Dermis microvascular lymphatic vessel endothelial cell (primary cell): ENCODE measurements around the gene PRKN. TPM values are rescaled to one million over a fixed set of nuclear protein-coding genes. Genes with fewer than 3 reads are reported as not detected.
"Not testable (repeated sequence)": the region's sequence is repeated elsewhere in the genome, so short reads cannot be mapped to it uniquely, and the experiment has no call there.

ENCODE experiments used
- DNase-seq, 2 donors: peaks; one replicate each; pipeline versions ENCODE4 v3.0.0 to v3.0.0-alpha.2; 2010; ENCODE audit warnings: low read depth in 2 of 2
- total RNA-seq: library from RNA; depleted of rRNA; stranded (reverse); fragments of >200 nt; gene quantifications from 2 replicates; pipeline ENCODE4 v1.2.1, GENCODE V29; 2014

Gene PRKN
- total RNA-seq, 1 donor from 2014 or later: 0.39 TPM

DNA sequence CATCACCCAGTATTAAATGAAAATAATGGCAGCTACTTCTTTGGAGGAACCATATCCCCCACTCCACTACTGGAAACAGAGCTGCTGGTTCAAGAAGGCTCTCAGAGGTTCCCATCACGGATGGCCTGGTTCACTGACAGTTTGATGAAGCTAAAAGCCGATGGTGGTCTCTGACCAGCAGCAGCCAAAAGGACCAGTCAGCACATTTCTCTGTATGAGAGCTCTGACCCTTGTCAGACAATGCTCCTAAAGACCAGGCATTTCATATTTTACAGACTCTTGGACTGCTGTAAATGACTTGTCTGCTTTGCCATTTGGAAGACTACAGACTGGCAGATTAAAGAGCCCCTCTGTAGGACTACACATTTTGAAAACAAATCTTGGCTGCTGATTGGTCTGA, 16.6 kb downstream of the PRKN start:
- no peak for DNase-seq

DNA sequence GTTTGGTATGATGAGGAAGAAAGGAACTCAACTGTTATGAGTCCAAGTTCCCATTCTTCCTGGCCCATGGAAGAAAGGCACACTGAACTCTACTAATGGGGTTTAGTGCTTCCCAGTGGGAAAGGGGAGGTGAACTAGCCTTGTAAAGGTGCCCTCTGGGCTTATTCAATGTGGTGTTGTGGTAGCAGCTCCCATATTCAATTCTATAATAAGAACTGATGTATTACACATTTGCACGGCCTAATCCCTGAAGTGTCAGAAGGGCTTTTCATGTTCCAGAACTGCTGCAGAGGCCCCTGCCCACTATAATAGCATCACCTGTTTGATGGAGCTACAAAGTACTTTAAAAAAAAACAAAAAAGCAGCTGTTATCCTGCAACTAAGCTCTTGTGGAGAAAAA, 17.1 kb downstream of the PRKN start:
- DNase-seq: no peak

DNA sequence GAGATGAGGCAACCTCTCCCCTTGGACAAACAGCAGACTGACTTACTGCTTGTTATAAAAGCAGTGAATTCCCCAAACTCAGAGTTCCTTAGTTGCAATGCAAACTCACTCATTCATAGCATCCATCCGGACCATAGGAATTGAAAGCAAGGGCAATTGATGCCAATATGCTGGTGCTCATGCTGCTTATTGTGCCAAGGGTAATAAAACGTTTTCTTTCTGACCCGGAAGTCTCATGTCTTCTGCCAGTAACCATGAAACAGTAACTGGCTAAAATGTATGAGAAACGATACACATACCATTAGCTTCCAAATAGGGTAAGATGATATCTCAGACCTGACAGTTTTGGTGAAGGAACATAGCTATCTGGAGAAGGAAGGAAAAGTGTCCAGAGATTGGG, 18.1 kb downstream of the PRKN start:
- no peak for DNase-seq

DNA sequence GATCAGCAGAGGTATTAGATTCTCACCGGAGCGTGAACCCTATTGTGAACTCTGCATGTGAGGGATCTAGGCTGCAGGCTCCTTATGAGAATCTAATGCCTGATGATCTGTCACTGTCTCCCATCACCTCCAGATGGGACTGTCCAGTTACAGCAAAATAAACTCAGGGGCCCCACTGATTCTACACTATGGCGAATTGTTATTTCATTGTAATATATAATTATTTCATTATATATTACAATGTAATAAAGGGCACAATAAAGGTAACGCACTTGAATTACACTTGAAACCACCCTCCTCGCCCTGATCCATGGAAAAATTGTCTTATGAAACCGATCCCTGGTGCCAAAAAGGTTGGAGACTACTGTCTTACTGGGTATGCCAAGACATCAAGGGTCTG, 18.6 kb downstream of the PRKN start:
- no peak for DNase-seq

DNA sequence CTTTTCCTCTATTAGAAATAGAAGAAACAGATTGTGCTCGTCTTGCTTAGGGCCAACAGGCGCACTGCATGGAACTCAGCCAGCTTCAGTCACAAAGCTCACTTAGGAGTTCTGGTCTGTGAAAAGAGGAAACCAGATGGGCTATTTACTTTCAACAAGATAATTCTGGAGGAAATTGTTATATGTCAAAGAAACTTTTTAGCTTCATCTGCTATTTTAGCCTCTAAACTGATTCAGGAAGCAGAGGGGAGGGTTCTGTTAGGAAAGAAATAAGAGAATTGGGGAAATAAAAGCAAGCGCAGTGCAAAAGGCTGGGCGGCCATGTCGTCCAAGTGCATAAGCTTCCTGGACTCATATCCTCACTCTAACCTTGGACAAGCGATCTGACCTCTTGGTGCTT, 21.3 kb downstream of the PRKN start:
- DNase-seq: no peak

DNA sequence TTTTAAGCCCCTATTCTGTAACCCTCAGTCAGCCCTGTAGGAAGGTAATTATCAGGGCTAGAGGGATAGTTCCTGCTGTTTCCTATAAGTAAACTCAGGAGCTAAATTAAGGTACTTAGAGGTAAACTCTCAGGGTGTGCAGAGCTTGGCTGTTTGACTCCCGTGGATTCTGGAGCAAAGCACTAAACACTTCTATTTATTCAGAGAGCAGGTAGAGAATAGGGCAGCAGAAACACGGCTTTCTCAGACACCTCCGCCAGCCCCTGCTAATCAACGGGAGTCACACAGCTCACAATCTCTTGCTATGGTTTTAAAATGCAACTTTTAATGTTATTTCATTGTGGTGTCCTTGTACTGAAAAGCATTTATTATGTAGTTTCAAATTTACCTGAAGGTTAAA, 21.8 kb downstream of the PRKN start:
- DNase-seq: no peak

DNA sequence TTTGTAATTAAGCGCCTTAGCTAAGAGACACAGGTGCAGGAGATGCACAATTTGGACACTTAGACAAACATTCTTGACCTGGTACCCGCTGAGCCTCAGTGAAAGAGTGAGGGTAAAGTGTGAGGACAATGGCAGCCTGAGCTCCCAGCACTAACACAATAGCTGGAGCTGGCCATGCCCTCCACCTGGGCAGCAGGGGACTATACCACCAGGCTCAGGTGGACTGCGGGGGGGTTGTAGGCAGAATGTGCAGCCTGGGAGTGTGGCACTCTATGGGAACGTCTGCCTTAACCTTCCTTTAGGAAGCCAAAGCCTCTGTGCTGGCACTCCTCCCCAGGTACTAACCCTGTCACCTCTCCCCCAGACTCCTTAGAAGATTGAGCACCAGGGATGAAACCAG, 23.6 kb downstream of the PRKN start:
- DNase-seq: no peak

DNA sequence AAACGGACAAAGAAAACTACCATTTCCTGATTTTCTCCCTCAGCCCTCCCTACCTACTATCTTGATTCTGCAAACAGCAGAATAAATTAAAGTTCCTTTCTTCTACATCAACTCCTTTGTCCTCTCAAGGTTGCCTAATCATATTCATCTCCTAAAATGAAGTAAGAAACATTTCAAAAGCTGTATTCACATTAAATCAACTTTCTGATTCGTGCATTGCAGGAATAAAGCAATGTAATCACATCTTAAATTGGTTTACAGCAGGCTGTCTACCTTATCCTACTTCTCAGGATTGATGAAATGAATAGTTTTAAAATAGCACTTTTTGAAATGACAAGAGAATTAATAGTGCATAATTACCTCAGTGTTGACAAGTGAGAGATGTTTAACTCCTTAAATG, 25.1 kb downstream of the PRKN start:
- no peak for DNase-seq

DNA sequence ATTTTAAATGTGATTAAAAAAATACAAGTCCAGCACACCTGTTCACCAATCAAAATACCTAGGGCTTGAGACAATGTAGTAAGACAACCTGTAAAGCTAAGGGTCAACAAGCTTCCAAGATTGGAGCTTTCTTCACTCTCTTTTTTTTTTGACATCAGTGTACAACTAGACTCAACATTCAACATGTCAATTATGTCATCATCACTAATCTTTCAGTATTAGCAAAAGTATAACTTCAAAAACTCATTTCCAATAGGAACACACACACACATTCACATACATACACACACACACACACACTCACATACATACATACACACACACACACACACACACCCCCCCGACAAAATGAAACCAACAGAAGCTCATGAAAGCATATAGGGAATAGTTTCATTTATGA, 26.0 kb downstream of the PRKN start:
- no peak for DNase-seq

DNA sequence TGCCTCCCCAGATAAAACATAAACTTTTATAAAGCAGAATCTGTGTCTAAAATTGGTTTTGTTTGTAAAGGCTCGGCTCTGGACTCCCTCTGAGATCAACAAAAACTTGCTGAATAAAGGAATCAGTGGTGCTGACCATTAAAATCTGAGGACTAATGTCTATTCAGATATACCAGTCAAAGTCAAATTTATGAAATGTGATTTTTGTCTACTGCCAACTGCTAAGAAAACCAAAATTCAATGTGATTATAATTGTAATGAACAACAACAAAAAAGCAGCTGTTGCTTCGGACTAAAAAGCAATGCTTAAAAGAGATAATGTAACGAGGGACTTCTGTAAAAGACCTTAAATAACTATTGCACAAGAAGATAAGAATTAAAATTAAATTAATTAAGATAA, 26.6 kb downstream of the PRKN start:
- no peak for DNase-seq

DNA sequence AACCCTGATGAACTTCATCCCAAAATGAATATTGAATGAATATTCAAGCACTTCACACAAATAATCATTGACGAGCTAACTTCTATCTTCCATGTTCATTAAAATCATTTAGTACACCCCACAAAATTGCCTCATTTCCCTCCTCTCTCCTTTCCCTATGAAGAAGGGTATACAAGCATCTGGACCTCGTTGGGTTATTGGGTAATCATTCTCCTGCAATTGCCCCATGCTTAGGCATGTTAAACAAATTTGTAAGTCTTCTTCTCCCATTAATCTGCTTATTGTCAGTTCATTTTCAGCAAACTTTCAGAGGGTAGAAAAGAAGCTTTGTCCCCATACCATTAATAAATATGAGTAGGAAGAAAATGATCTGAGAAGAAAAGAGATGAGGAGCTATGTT, 27.6 kb downstream of the PRKN start:
- no peak for DNase-seq

DNA sequence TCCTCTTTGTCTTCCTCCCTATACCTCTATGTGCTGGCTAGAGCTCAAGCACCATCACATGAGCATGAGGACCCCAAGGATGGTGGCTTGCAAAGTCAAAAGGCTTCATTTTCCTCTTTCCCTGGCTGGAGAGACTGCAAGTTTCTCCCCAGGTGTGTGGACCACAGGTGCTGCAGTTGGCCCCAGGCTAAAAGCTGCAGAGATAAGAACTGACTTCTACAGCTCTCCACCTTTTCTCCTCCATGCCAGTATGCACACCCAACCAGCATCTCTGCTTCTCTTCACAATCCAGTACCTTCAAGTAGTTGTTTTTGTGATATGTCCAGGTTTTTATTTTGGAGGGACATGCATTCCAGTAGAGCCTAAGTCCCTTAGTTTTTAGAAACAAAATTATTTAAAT, 29.1 kb downstream of the PRKN start:
- DNase-seq: no peak

DNA sequence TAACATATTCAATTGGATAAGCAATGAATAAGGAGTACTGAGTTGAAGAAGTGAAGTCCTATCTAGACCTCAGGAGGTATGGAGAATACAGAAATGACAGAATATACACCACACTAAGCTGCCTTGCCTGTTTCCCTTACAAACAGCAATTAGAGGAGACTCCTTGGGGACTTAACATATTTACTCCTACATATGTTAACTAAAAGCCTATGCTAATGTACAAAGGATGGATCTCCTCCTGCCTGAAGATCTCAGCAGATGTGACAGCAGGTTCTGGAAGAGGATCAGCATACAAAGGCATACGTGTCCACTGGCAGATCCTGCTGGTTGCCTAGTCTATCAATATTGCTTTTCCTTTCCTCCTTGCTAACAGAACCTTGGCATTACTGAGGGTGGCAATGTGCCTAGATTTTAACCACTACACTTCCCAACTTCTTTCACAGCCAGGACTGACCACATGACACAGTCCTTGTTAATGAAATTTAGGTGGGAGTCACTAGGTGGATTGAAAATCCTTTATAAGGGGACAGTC, 29.6 kb downstream of the PRKN start:
- DNase-seq: no peak

DNA sequence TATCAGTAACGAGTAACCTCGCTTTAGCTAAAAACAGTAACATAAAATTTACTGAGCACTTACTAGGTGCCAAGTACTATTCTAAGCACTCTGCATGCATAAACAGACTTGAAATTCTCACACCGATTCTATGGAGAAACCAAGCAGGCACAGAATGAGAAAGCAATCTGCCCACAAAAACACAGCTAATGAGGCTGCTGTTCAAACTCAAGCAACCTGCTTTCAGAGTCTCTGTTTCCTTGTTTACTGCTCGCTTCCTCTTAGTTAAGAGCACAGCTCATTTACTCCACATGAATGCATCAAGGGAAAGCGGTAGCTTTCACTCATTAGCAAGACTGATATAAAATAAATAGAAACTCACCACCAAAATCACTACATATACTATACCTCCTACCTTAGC, 37.4 kb downstream of the PRKN start:
- DNase-seq: no peak

DNA sequence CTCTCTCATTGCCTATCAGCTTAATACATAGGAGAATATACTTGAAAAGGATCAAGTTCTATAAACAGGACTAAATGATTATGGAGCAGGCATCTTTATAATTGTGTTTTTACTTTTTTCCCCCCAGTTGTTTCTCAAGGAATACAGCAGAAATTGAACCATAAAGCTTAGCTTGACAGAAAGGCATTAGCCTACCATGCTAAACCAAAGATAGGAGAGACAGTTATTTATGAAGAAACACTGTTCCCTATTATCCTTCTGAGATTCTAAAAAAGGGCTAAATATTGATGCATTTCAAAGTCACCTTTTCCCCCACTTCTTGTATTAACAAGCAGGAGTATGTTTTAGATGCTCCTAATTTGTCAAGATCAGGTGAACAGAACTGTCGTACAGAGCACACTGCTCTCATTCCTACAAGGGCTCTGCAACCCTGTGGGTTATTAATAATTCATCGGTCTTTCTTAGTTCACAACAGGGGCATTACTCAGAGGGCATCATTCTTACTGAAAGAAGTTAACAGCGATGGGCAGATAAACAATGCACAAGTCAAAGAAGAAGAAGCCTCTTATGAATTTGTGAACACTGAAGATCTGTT, 38.7 kb downstream of the PRKN start:
- DNase-seq: no peak

DNA sequence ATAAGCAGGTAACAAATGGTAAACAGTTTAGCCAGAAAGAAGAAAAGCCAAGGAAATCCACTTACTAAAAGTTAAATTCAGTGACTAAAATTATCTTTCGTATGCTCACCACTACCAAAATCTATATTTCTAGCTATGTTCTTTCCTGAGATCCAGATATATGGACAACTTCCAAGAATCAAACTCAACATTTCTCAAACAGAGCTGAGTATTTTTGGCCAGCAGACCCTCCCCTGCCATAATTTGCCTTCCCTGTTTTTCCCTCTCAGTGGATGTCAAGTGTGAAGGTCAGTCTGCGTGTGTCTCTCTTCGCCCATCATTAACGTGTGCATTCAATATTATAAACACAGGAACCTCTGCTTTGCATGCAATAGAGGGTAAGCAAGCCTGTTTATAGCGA, 42.0 kb downstream of the PRKN start:
- no peak for DNase-seq

DNA sequence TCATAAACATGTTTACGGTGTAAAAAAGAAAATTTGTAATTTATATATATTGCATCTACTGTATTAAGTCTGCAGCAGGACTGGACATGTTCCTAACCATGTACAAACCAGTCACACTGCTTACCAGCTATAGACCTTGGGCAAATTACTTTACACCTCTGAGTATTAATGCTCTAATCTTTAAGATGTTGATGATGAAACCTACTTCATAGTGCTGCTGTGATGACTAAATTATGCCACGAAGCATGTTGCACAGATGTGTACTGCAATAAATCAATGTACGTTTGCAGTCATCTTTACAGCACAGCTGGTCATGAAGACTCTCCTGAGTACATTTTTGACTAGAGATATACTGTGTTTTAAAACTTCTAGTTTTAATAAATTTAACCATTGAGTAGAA, 42.6 kb downstream of the PRKN start:
- DNase-seq: no peak

DNA sequence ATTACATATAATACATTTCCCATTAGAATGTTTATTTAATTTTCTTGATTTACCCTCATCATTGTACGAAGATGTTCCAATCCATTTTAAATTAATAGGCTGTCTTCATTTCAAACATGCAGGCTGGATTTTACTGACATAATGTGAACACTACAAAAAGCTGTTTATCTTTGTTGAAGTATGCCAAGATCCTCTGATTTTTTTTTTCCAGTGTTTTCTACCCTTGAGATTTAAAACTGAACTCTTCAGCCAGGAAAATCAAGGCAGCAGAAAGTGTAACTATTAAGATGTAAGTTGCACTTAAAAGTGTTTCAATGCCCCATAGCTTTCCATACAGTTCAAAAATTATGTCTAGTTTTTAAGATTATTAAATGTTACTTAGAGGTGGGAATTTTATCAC, 43.5 kb downstream of the PRKN start:
- no peak for DNase-seq

DNA sequence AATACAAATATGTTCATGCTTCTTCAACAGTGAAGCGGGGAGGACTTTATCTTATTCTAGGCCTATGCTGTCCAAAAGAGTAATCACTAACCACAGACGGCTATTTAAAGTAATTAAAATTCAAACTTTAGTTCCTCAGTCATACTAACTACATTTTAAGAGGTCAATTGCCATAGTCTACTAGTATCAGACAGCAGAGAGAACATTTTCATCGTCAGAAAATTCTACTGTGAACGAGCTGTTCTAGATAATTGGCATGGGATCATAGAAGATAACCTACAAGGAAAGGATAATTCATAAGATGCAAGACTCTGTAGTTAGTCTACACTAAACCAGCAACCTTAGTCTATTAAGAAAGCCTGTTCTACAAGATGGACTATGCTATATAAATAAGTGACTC, 44.4 kb downstream of the PRKN start:
- DNase-seq: no peak

DNA sequence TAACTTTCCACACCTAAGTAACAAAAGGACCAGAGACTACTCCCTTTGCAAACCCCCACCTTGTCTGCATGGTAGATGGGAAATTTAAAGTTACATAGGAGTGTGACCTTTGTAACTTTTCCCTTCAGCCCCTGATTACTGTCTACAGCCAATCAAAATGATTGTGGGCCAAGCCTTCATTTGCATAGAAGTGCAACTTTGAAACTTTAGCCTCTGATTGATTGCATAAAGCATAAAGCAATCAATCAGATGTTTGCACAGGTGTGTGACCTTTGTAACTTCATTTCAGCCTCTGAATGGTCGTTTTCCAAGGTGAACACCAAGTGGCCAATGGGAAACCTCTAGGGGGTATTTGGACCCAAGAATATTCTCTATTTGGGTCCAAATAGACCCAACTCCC, 46.1 kb downstream of the PRKN start:
- DNase-seq: no peak

DNA sequence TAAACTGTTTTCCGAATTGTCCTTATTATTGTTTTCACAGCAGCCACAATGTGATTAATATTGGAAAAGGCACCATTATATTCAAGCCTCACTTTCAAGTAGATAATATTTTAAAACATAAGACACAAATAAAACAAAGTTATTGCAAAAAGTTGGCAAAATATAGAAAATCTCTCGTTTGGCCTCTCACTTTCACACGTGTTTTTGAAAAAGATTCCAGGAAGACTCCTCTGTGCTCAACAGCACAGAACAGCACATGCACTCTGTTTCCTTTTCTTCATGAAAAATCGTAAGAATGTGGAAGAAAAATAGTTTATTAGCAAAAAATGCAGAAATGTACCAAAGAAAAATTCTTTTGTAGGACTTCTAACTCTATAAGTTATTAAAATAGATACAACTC, 46.7 kb downstream of the PRKN start:
- no peak for DNase-seq

DNA sequence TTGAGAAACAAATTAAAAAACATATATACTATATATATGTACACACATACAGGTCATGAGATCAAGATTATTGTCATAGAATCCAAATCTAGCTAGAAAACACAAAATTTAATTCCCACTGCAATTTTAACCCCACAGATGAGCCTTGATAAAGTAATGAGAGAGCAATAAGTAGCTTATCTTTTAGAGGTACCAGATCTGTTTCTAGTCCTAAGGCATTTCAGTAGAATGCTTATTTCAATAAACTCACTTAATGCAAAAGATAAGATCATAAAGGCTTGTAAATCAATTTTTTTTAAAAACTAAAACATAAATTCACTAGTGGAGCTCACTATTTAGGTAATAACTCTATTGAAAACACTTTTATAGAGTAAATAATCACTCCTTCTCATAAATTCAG, 47.2 kb downstream of the PRKN start:
- DNase-seq: no peak

DNA sequence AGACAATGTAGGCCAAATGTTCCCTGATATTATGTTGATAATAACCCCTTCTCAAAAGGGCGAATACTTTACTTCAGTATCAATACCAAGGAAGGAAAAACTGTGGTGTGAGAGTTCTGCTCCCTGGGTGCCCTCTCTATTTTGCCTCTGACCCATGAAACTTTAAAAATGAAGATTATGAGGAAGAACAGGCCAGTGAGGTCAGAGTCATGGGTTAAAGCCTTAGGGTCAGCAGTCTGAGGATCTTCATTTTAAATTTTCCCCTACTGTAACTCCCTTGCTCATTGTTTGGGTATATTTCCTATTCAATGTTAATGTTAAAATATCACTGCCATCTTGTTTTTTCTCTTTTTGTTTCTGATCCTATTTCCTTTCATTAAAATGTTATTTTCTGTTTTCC, 47.9 kb downstream of the PRKN start:
- DNase-seq: no peak

DNA sequence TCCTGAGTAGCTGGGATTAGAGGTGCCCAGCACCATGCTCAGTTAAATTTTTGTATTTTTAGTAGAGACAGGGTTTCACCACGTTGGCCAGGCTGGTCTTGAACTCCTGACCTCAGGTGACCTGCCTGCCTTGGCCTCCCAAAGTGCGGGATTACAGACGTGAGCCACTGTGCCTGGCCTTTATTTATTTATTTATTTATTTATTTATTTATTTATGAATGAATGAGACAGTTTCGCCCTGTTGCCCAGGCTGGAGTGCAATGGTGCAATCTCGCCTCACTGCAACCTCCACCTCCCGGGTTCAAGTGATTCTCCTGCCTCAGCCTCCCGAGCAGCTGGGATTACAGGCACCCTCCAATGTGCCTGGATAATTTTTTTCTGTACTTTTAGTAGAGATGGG, 48.7 kb downstream of the PRKN start:
- not testable (repeated sequence) for DNase-seq
